ENCODE data around the gene TAF8.

DNA sequence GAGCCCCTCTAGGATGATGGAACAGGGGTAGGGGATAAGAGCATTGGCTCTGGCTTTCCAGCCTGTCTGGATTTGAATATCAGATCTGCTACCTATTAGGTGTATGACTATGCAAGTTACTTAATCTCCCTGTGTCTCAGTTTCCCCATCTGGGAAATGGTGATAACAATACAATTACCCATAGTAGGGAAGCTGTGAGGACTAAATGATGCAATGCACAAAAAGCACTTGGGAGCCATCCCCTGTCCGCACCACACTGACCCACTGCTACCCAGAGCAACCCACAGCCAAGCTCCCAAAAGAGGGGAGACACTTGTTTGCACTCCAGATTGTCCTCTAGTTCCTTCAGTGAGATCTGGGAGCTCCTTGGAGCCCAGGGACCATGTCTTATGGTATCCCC is 62.0 kb downstream of the TAF8 start:
- TF ChIP-seq, protein P1, sequence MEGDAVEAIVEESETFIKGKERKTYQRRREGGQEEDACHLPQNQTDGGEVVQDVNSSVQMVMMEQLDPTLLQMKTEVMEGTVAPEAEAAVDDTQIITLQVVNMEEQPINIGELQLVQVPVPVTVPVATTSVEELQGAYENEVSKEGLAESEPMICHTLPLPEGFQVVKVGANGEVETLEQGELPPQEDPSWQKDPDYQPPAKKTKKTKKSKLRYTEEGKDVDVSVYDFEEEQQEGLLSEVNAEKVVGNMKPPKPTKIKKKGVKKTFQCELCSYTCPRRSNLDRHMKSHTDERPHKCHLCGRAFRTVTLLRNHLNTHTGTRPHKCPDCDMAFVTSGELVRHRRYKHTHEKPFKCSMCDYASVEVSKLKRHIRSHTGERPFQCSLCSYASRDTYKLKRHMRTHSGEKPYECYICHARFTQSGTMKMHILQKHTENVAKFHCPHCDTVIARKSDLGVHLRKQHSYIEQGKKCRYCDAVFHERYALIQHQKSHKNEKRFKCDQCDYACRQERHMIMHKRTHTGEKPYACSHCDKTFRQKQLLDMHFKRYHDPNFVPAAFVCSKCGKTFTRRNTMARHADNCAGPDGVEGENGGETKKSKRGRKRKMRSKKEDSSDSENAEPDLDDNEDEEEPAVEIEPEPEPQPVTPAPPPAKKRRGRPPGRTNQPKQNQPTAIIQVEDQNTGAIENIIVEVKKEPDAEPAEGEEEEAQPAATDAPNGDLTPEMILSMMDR (IDR thresholded peaks at IDR 0.05 in 4 of 5, conservative IDR thresholded peaks at IDR 0.05 in 1 of 5): no peak
- TF ChIP-seq POLR2A (IDR thresholded peaks at IDR 0.05): no peak
